T-helper 17 cell (primary cell): ENCODE measurements around the gene CFAP74. TPM values are rescaled to one million over a fixed set of nuclear protein-coding genes. Genes with fewer than 3 reads are reported as not detected.

Source experiments
- ATAC-seq: fragments of 150-1000 bp; cut with Tn5 transposase; 2 replicates; pipeline ENCODE4 v1.10.0; 2021; ENCODE audit warnings: mild to moderate bottlenecking, moderate library complexity
- DNase-seq, 3 donors: peaks; one replicate each; pipeline versions ENCODE4 v3.0.0 to v3.0.0-alpha.2; 2020 to 2021
- H3K9me3 ChIP-seq: one replicate; pipeline ENCODE4 v1.7.0; 2013; ENCODE audit warnings: low read length, mild to moderate bottlenecking; ENCODE audit not compliant: control insufficient read depth, poor library complexity, severe bottlenecking
- H3K27ac Mint-ChIP-seq: one replicate; pipeline ENCODE4 v1.8.0; 2022; ENCODE audit warnings: mild to moderate bottlenecking, moderate library complexity, mixed read lengths
- H3K27me3 Mint-ChIP-seq: one replicate; pipeline ENCODE4 v1.8.0; 2022; ENCODE audit warnings: mixed read lengths
- H3K36me3 Mint-ChIP-seq: one replicate; pipeline ENCODE4 v1.8.0; 2022; ENCODE audit warnings: low read depth, mixed read lengths
- H3K4me1 Mint-ChIP-seq: one replicate; pipeline ENCODE4 v1.8.0; 2022; ENCODE audit warnings: mild to moderate bottlenecking, mixed read lengths
- H3K4me3 Mint-ChIP-seq: one replicate; pipeline ENCODE4 v1.8.0; 2022; ENCODE audit warnings: mild to moderate bottlenecking, moderate library complexity, mixed read lengths
- total RNA-seq, 4 donors: library from RNA in 2 of 4; stranded (reverse) in 2 of 4; gene quantifications; one replicate each; pipeline ENCODE4 v1.2.3 and lab custom pipeline; 2022 to 2026

Gene CFAP74
- total RNA-seq, 2 donors from 2014 or later = not detected

GRCh38 chr1:2019571-2020309, 16.2 kb upstream of the CFAP74 start:
- DNase-seq (no peak), ATAC-seq (no peak)
- no peak overlapping the region for H3K27ac Mint-ChIP-seq
- peaks cover 6% of the 10 kb centered on the region for H3K4me1 Mint-ChIP-seq
- no peaks in the 10 kb centered on the region for H3K9me3 ChIP-seq
- H3K4me3 Mint-ChIP-seq = no peak overlapping the region
- H3K27me3 Mint-ChIP-seq = peaks cover 81% of the 10 kb centered on the region
- no peaks in the 10 kb centered on the region for H3K36me3 Mint-ChIP-seq

GRCh38 chr1:2019172-2019543, 15.6 kb upstream of the CFAP74 start, which contains the start of gene GABRD:
TSS of gene GABRD (plus strand) at chr1:2019345. CDS start at chr1:2019424, 79 bp downstream.
- no peaks in the 10 kb centered on the region for H3K9me3 ChIP-seq
- H3K4me3 Mint-ChIP-seq = peak within 1 kb of the TSS; percentile 84
- no peaks in the 10 kb centered on the region for H3K36me3 Mint-ChIP-seq
- peaks cover 80% of the 10 kb centered on the region for H3K27me3 Mint-ChIP-seq
- DNase-seq (no peak), ATAC-seq (peak; percentile 49)
- no peak within 1 kb of the TSS for H3K27ac Mint-ChIP-seq
- peaks cover 6% of the 10 kb centered on the region for H3K4me1 Mint-ChIP-seq

GRCh38 chr1:2018217-2019171, 14.9 kb upstream of the CFAP74 start:
- no peaks in the 10 kb centered on the region for H3K9me3 ChIP-seq
- no peak for ATAC-seq
- H3K27ac Mint-ChIP-seq = no peak overlapping the region
- H3K27me3 Mint-ChIP-seq = peaks cover 73% of the 10 kb centered on the region
- H3K4me3 Mint-ChIP-seq = peak overlapping the region; percentile 84
- peaks cover 6% of the 10 kb centered on the region for H3K4me1 Mint-ChIP-seq
- DNase-seq = no peak
- no peaks in the 10 kb centered on the region for H3K36me3 Mint-ChIP-seq

- Mint-ChIP-seq H3K27me3 (peaks cover 55% of the 10 kb centered on the region), H3K4me3 (no peak overlapping the region)
- no peak for DNase-seq
Observed at GRCh38 chr1:2016123-2016522, 12.5 kb upstream of the CFAP74 start.

GRCh38 chr1:2014741-2015735, 11.5 kb upstream of the CFAP74 start:
- Mint-ChIP-seq H3K4me1 (peaks cover 6% of the 10 kb centered on the region), H3K27me3 (peaks cover 44% of the 10 kb centered on the region), H3K36me3 (no peaks in the 10 kb centered on the region), H3K4me3 (no peak overlapping the region), H3K27ac (no peak overlapping the region)
- no peaks in the 10 kb centered on the region for H3K9me3 ChIP-seq
- no peak for DNase-seq
- ATAC-seq = no peak

More at GRCh38 chr1:2016123-2016522, 12.5 kb upstream of the CFAP74 start:
- Mint-ChIP-seq H3K27ac (no peak overlapping the region), H3K36me3 (no peaks in the 10 kb centered on the region), H3K4me1 (peaks cover 6% of the 10 kb centered on the region)
- H3K9me3 ChIP-seq = no peaks in the 10 kb centered on the region
- no peak for ATAC-seq

GRCh38 chr1:2014181-2014580, 10.6 kb upstream of the CFAP74 start:
- Mint-ChIP-seq H3K4me3 (no peak overlapping the region), H3K27ac (no peak overlapping the region), H3K27me3 (peaks cover 44% of the 10 kb centered on the region), H3K36me3 (no peaks in the 10 kb centered on the region), H3K4me1 (peaks cover 3% of the 10 kb centered on the region)
- H3K9me3 ChIP-seq = no peaks in the 10 kb centered on the region
- no peak for DNase-seq
- no peak for ATAC-seq

- DNase-seq = no peak
- peaks cover 28% of the 10 kb centered on the region for H3K27me3 Mint-ChIP-seq
- no peaks in the 10 kb centered on the region for H3K4me1 Mint-ChIP-seq
- no peaks in the 10 kb centered on the region for H3K36me3 Mint-ChIP-seq
- no peak for ATAC-seq
- H3K27ac Mint-ChIP-seq = no peak overlapping the region
- no peak overlapping the region for H3K4me3 Mint-ChIP-seq
- no peaks in the 10 kb centered on the region for H3K9me3 ChIP-seq
Observed at GRCh38 chr1:2009101-2010053, 5.8 kb upstream of the CFAP74 start.

- Mint-ChIP-seq H3K4me1 (no peaks in the 10 kb centered on the region), H3K36me3 (no peaks in the 10 kb centered on the region), H3K27ac (no peak overlapping the region), H3K4me3 (no peak overlapping the region), H3K27me3 (peaks cover 53% of the 10 kb centered on the region)
- no peaks in the 10 kb centered on the region for H3K9me3 ChIP-seq
- no peak for DNase-seq
- ATAC-seq = no peak
Observed at GRCh38 chr1:2004856-2005255, 1.3 kb upstream of the CFAP74 start.

GRCh38 chr1:2001773-2002411, 1.7 kb downstream of the CFAP74 start:
- no peaks in the 10 kb centered on the region for H3K9me3 ChIP-seq
- DNase-seq = no peak
- H3K27ac Mint-ChIP-seq = no peak overlapping the region
- H3K36me3 Mint-ChIP-seq = no peaks in the 10 kb centered on the region
- ATAC-seq = no peak
- no peaks in the 10 kb centered on the region for H3K4me1 Mint-ChIP-seq
- H3K27me3 Mint-ChIP-seq = peaks cover 75% of the 10 kb centered on the region
- no peak overlapping the region for H3K4me3 Mint-ChIP-seq

GRCh38 chr1:2000850-2001249, 2.7 kb downstream of the CFAP74 start:
- Mint-ChIP-seq H3K27me3 (peaks cover 73% of the 10 kb centered on the region), H3K4me3 (no peak overlapping the region), H3K27ac (no peak overlapping the region), H3K4me1 (peaks cover 3% of the 10 kb centered on the region), H3K36me3 (no peaks in the 10 kb centered on the region)
- DNase-seq (no peak), ATAC-seq (no peak)
- H3K9me3 ChIP-seq = no peaks in the 10 kb centered on the region

GRCh38 chr1:2000432-2000831, 3.2 kb downstream of the CFAP74 start:
- DNase-seq = no peak
- peaks cover 69% of the 10 kb centered on the region for H3K27me3 Mint-ChIP-seq
- peaks cover 3% of the 10 kb centered on the region for H3K4me1 Mint-ChIP-seq

More at GRCh38 chr1:2000432-2000831, 3.2 kb downstream of the CFAP74 start:
- Mint-ChIP-seq H3K4me3 (no peak overlapping the region), H3K36me3 (no peaks in the 10 kb centered on the region), H3K27ac (no peak overlapping the region)
- no peak for ATAC-seq
- H3K9me3 ChIP-seq = no peaks in the 10 kb centered on the region
